AG04449 (cell line): ENCODE results near the gene IGDCC3.

Source experiments
- CTCF ChIA-PET: fragments of 350-600 bp; formaldehyde crosslinking; extraction: SDS; loops from one replicate; lab custom pipeline; 2021; ENCODE audit warnings: antibody characterized with exemption; lab: Yijun Ruan, JAX
- POLR2A ChIA-PET: fragments of 400-600, 350-600 bp; formaldehyde crosslinking; extraction: SDS; loops from one replicate; lab custom pipeline; 2020; ENCODE audit warnings: antibody characterized with exemption, inconsistent platforms; lab: Yijun Ruan, JAX
- DNase-seq: peaks from one replicate; pipeline ENCODE4 v3.0.0-alpha.2; 2010; ENCODE audit warnings: low read depth, low spot score
- H3K4me3 ChIP-seq: 2 replicates; pipeline ENCODE4 v1.5.1; 2011; ENCODE audit warnings: low read depth, mild to moderate bottlenecking, control low read depth, low read length
- CTCF ChIP-seq: IDR thresholded peaks from one replicate; pipeline ENCODE4 v1.5.1; 2011; ENCODE audit warnings: mild to moderate bottlenecking, moderate library complexity, low read length, control low read depth, inconsistent platforms; ENCODE audit not compliant: insufficient read depth; ENCODE audit errors: missing control alignments

IGDCC3 gene

GRCh38 chr15:65332391-65333147, 45.2 kb downstream of the IGDCC3 start:
- ChIA-PET CTCF (interaction anchor here (2.3 to 2.4 kb wide), 2 partner anchors 13 to 52 kb away, joined by 6 to 12 read pairs; no protein-coding TSS in a partner anchor), POLR2A (no interaction called here)

GRCh38 chr15:65331811-65332210, 46.0 kb downstream of the IGDCC3 start:
- no peak for TF ChIP-seq CTCF

More at GRCh38 chr15:65332391-65333147, 45.2 kb downstream of the IGDCC3 start:
- TF ChIP-seq CTCF, result no peak
- no peak for DNase-seq
- no peak overlapping the region for H3K4me3 ChIP-seq

DNA sequence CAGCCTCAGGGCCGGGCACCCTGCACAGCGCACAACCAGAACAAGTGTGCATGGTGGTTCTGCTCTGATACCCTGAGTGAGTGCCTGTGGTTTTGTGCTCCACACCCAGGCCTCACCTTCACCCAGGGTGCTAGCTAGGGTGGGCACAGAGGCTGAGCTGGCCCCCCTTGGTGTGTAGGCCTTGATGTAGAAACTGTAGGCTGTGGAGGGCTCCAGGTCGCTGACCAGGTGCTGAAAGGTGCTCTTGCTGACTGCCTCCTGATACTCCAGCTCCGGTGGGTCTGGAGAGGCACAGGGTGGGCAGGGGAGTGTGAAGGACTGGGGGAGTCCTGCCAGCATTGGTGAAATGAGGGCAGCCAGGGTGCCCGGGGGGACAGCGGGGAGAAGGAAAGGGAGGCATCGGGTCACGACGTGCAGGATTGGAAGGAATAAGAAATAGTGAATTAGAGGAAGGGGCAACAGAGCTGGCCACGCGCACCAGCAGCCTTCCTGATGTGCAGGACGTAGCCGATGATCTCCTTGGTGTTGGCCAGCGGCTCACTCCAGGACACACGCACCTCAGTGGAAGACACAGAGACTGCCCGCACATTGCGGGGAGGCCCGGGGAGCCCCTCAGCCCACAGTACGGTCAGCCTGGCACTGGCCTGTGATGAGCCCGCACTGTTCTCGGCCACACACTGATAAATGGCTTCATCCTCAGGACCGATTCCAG, 46.7 kb downstream of the IGDCC3 start:
- ChIA-PET POLR2A (no interaction called here), CTCF (interaction anchor here (0.8 to 2.4 kb wide), 3 partner anchors 10 to 54 kb away, joined by 3 to 12 read pairs (median 6); no protein-coding TSS in a partner anchor)
- H3K4me3 ChIP-seq, result no peak overlapping the region
- DNase-seq, result no peak
- no peak for TF ChIP-seq CTCF

More at GRCh38 chr15:65331811-65332210, 46.0 kb downstream of the IGDCC3 start:
- ChIA-PET POLR2A (no interaction called here), CTCF (interaction anchor here (2.3 to 2.4 kb wide), 2 partner anchors 12 to 53 kb away, joined by 6 to 12 read pairs; no protein-coding TSS in a partner anchor)
- no peak for DNase-seq
- no peak overlapping the region for H3K4me3 ChIP-seq

DNA sequence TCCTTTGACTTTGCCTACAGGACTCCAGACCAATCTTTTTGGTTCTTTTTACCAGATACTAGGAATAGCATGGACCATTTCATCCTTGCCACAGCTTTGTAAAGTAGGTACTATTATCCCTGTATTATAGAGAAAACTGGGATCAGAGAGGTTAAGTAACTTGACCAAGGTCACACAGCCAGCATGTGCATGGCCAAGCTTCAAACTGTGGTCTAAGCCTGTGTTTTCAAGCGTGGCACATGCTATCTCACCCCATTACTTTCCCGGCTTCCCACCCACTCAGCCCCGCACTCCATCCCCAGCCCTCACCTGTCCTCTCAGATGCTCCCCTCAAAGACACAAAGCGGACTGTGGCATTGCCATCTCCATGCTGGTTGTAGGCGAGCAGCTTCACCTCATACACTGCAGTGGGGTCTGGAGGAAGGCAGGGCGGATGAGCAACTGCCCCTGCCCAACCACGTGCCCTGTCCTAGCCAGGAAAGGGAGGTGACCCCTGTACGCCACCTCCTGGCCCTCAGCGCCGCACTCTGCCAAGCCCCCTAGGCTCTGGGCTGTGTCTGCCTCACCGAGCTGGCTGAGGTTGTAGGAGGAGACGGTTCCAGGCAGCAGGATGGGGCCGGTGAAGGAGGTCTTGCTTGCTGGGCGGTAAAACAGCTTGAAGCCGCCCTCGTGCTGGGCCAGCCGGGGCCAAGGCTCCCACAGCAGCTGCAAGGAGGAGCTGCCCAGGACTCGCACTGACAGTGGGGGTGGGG, 47.6 kb downstream of the IGDCC3 start:
- CTCF ChIA-PET, result interaction anchor here (0.8 to 4.1 kb wide), 5 partner anchors 9 to 55 kb away, joined by 3 to 23 read pairs (median 4); no protein-coding TSS in a partner anchor
- no peak for DNase-seq
- no peak overlapping the region for H3K4me3 ChIP-seq
- TF ChIP-seq CTCF, result no peak
- POLR2A ChIA-PET, result no interaction called here

DNA sequence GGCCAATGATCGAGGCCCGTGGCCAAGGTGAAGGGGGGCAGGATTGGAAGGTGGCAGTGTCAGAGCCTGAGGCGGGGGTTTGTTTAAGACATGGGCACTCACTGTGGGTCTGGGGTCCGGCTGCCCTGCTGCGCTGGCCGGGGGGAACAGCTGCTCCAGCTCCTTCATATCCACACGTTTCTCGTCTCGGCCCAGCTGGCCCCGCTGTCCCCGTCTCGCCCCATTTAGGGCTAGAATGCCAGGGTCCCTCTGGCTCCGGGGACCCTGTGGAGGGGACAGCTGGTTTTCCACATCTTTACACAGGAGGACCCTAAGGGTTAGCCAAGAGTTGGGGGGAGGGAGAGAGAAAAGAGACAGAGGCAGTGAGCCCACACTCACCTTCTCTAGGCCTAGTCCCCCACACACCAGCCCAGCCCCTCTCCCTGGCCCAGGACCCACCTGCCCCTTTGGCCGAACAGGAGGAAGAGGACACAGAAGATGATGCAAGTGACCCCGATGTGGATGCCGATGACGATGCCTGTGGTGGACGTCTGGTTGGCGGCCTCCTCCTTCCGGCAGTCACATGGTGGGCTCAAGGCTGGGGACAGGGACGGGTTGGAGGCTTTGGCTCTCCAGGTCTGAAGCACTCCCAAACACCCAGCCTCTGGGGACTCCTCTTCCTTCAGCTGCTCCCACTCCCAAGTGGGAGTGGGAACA, 48.4 kb downstream of the IGDCC3 start:
- CTCF ChIA-PET, result interaction anchor here (1.1 to 4.1 kb wide), 3 partner anchors 8 to 56 kb away, joined by 3 to 23 read pairs (median 4); no protein-coding TSS in a partner anchor
- POLR2A ChIA-PET, result no interaction called here

More for the DNA sequence above, 48.4 kb downstream of the IGDCC3 start:
- TF ChIP-seq CTCF, result no peak
- no peak overlapping the region for H3K4me3 ChIP-seq
- no peak for DNase-seq
